Lower leg skin (tissue), 3 donors: ENCODE measurements around the gene AOC2.

Experiments used
- POLR2A ChIP-seq, 2 donors: fragments of 450-650 bp; IDR thresholded peaks; one replicate each; pipeline ENCODE4 v1.6.1; 2016 to 2017; ENCODE audit warnings: antibody characterized with exemption in 2 of 2, mild to moderate bottlenecking in 1 of 2, moderate library complexity in 1 of 2
- TF ChIP-seq, protein P1 (sequence below), 3 donors: fragments of 450-650 bp; IDR thresholded peaks; one replicate each; pipeline ENCODE4 v1.5.1; 2016; ENCODE audit warnings: antibody characterized with exemption in 3 of 3, mild to moderate bottlenecking in 3 of 3, moderate library complexity in 2 of 3

DNA sequence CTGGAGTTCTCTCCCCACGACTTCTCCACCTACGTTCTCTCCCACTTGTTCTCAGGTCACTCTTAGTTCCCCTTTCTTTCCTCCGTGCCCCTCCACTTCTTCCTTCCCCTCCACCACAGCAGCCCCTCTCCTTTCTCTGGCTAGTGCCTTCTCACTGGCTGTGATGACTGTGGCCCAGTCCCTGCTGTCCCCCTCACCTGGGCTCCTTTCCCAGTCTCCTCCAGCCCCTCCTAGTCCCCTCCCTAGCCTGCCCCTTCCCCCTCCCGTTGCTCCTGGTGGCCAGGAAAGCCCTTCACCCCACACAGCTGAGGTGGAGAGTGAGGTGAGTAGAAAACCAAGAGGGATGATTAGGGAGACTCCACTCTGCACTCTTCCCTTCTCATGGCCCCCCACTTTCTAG, 49.3 kb upstream of the AOC2 start:
- TF ChIP-seq, protein P1, sequence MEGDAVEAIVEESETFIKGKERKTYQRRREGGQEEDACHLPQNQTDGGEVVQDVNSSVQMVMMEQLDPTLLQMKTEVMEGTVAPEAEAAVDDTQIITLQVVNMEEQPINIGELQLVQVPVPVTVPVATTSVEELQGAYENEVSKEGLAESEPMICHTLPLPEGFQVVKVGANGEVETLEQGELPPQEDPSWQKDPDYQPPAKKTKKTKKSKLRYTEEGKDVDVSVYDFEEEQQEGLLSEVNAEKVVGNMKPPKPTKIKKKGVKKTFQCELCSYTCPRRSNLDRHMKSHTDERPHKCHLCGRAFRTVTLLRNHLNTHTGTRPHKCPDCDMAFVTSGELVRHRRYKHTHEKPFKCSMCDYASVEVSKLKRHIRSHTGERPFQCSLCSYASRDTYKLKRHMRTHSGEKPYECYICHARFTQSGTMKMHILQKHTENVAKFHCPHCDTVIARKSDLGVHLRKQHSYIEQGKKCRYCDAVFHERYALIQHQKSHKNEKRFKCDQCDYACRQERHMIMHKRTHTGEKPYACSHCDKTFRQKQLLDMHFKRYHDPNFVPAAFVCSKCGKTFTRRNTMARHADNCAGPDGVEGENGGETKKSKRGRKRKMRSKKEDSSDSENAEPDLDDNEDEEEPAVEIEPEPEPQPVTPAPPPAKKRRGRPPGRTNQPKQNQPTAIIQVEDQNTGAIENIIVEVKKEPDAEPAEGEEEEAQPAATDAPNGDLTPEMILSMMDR (IDR thresholded peaks at IDR 0.05): no peak
- no peak for TF ChIP-seq POLR2A (IDR thresholded peaks at IDR 0.05)
